ENCODE results near the gene BTK.

GRCh38 chrX:101397779-101398178 is 11.8 kb upstream of the BTK start:
- TF ChIP-seq CTCF (IDR thresholded peaks at IDR 0.05) (no peak), ZFX (IDR thresholded peaks at IDR 0.05; ENCODE audit: borderline replicate concordance) (no peak)
